Peyer's patch (tissue), 4 donors: ENCODE measurements around the gene THEMIS2.

Experiments
- CTCF ChIP-seq, 6 experiments: fragments of 450-650 bp in 4 of 6; fragments of 200-600 bp in 2 of 6; sonication (generic) in 1 of 6; IDR thresholded peaks; one replicate each; pipeline ENCODE4 v1.5.1; 2017 to 2019; ENCODE audit warnings: antibody characterized with exemption in 6 of 6, mild to moderate bottlenecking in 3 of 6, moderate library complexity in 1 of 6
- POLR2A ChIP-seq, 2 donors: fragments of 450-650 bp; IDR thresholded peaks; one replicate each; pipeline ENCODE4 v1.5.1; 2017; ENCODE audit warnings: antibody characterized with exemption in 2 of 2, mild to moderate bottlenecking in 2 of 2, moderate library complexity in 2 of 2

GRCh38 chr1:27885114-27885528 is 12.8 kb downstream of the THEMIS2 start:
- TF ChIP-seq CTCF (IDR thresholded peaks at IDR 0.05) (no peak), POLR2A (IDR thresholded peaks at IDR 0.05) (no peak)
